Osteocyte (in vitro differentiated cells): ENCODE measurements around the gene ARSA. TPM values are rescaled to one million over a fixed set of nuclear protein-coding genes. Genes with fewer than 3 reads are reported as not detected.
A peak's percentile ranks its signal among the peaks of the same experiment; 100 is the strongest.

ENCODE experiments used
- DNase-seq: peaks from one replicate; pipeline ENCODE4 v3.0.0; 2021; ENCODE audit warnings: mixed read lengths; ENCODE audit not compliant: unreplicated experiment; ENCODE audit errors: extremely low spot score
- H3K27ac Mint-ChIP-seq: one replicate; pipeline ENCODE4 v1.8.0; 2021; ENCODE audit warnings: mild to moderate bottlenecking, mixed read lengths; ENCODE audit not compliant: unreplicated experiment
- H3K27me3 Mint-ChIP-seq: one replicate; pipeline ENCODE4 v1.8.0; 2021; ENCODE audit warnings: mixed read lengths; ENCODE audit not compliant: unreplicated experiment
- H3K36me3 Mint-ChIP-seq: one replicate; pipeline ENCODE4 v1.8.0; 2021; ENCODE audit warnings: mixed read lengths; ENCODE audit not compliant: unreplicated experiment
- H3K4me1 Mint-ChIP-seq: one replicate; pipeline ENCODE4 v1.8.0; 2021; ENCODE audit warnings: mixed read lengths; ENCODE audit not compliant: unreplicated experiment
- H3K4me3 Mint-ChIP-seq: one replicate; pipeline ENCODE4 v1.8.0; 2021; ENCODE audit warnings: mild to moderate bottlenecking, moderate library complexity, mixed read lengths; ENCODE audit not compliant: unreplicated experiment
- H3K9me3 Mint-ChIP-seq: one replicate; pipeline ENCODE4 v1.8.0; 2021; ENCODE audit warnings: mixed read lengths; ENCODE audit not compliant: unreplicated experiment
- total RNA-seq: library from RNA; stranded (reverse); gene quantifications from 2 replicates; pipeline ENCODE4 v1.2.1, GENCODE V29; 2021
- TF ChIP-seq, protein P1 (sequence below): fragments of 200-600 bp; sonication (generic); IDR thresholded peaks from 2 replicates; pipeline ENCODE4 v1.5.0; 2021; ENCODE audit warnings: antibody characterized with exemption, mild to moderate bottlenecking, moderate library complexity

The ARSA gene
- total RNA-seq, 1 donor from 2014 or later, result 43.5 TPM

DNA sequence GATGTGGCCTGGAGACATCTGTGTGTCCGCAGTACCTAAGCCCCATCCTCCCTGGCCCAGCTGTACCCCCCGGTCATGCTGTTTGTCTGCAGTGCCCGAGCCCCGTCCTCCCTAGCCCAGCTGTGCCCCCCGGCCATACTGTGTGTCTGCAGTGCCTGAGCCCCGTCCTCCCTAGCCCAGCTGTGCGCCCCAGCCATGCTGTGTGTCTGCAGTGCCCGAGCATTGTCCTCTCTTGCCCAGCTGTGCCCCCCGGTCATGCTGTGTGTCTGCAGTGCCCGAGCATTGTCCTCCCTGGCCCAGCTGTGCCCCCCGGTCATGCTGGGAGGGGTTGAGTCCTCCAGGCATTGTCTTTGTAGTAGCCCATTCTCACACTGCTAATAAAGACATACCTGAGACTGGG is 7.6 kb upstream of the ARSA start:
- H3K9me3 Mint-ChIP-seq, result no peaks in the 10 kb centered on the region
- no peak overlapping the region for H3K27ac Mint-ChIP-seq
- no peaks in the 10 kb centered on the region for H3K4me1 Mint-ChIP-seq
- no peak overlapping the region for H3K4me3 Mint-ChIP-seq
- no peak for DNase-seq
- H3K27me3 Mint-ChIP-seq, result peaks cover 15% of the 10 kb centered on the region
- TF ChIP-seq, protein P1, sequence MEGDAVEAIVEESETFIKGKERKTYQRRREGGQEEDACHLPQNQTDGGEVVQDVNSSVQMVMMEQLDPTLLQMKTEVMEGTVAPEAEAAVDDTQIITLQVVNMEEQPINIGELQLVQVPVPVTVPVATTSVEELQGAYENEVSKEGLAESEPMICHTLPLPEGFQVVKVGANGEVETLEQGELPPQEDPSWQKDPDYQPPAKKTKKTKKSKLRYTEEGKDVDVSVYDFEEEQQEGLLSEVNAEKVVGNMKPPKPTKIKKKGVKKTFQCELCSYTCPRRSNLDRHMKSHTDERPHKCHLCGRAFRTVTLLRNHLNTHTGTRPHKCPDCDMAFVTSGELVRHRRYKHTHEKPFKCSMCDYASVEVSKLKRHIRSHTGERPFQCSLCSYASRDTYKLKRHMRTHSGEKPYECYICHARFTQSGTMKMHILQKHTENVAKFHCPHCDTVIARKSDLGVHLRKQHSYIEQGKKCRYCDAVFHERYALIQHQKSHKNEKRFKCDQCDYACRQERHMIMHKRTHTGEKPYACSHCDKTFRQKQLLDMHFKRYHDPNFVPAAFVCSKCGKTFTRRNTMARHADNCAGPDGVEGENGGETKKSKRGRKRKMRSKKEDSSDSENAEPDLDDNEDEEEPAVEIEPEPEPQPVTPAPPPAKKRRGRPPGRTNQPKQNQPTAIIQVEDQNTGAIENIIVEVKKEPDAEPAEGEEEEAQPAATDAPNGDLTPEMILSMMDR, result no peak
- no peaks in the 10 kb centered on the region for H3K36me3 Mint-ChIP-seq

DNA sequence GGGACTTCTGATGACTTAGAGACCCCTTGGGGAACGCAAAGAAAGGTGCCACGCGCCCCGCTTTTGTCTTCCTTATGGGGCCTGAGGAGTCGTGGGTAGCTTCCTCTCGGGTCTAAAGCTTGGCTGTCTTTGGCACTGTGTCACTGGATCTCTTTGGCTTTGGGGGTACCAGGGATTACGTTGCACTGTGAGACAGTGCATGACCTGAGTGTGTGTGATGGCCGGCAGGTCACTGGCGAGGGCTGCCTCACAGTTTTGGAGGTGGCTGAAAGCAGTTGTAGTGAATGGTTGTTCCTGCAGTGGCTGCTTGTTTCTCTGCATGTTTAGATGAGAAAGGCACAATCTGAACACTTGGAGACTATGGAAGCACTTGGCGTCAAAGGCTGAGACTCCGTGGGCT is 5.8 kb upstream of the ARSA start:
- DNase-seq, result no peak
- no peaks in the 10 kb centered on the region for H3K36me3 Mint-ChIP-seq
- no peaks in the 10 kb centered on the region for H3K9me3 Mint-ChIP-seq
- TF ChIP-seq, protein P1, result no peak
- no peak overlapping the region for H3K27ac Mint-ChIP-seq
- peaks cover 3% of the 10 kb centered on the region for H3K4me1 Mint-ChIP-seq
- H3K27me3 Mint-ChIP-seq, result peaks cover 15% of the 10 kb centered on the region
- no peak overlapping the region for H3K4me3 Mint-ChIP-seq

DNA sequence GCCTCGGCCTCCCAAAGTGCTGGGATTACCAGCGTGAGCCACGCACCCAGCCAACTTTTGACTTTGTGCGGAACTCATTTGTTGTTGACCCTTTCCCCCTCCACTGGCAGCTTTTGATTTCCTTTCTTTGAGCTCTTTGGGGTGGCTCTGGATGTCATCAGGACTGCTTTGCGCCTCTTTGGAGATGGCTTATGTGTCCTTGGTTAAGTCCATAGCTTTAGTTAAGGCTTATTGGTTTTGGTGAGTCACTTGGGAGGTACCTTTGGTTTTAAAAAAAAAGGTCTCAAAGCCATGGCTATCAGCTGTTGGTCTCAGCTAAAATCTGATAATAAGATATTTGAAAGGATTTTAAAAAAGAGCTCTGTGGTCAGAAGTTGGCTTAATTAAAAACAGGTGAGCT is 5.1 kb upstream of the ARSA start:
- H3K4me3 Mint-ChIP-seq, result no peak overlapping the region
- TF ChIP-seq, protein P1, result no peak
- peaks cover 15% of the 10 kb centered on the region for H3K27me3 Mint-ChIP-seq
- no peak overlapping the region for H3K27ac Mint-ChIP-seq
- DNase-seq, result no peak
- H3K36me3 Mint-ChIP-seq, result no peaks in the 10 kb centered on the region
- no peaks in the 10 kb centered on the region for H3K9me3 Mint-ChIP-seq
- peaks cover 10% of the 10 kb centered on the region for H3K4me1 Mint-ChIP-seq

DNA sequence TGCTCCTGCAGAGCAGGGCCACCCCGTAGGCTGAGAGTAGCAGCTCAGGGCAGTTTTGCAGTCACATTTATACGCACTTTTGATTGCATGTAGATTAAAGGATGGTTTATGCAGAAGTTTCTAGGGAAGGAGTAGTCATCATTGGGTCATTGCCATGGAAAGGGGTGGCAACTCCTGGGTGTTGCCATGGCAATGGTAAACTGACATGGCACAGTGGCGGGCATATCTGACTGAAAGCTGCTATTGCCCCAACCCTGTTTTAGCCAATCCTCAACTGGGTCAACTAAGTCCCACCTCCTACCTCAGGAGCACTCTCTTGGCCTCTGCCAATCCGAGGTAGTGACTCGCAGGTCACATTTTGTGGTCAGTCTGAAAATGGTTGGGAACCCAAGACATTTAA is 2.4 kb upstream of the ARSA start:
- Mint-ChIP-seq H3K27me3 (peaks cover 15% of the 10 kb centered on the region), H3K36me3 (no peaks in the 10 kb centered on the region), H3K27ac (no peak overlapping the region), H3K4me3 (no peak overlapping the region), H3K4me1 (peaks cover 10% of the 10 kb centered on the region), H3K9me3 (no peaks in the 10 kb centered on the region)
- TF ChIP-seq, protein P1, result no peak
- DNase-seq, result no peak

DNA sequence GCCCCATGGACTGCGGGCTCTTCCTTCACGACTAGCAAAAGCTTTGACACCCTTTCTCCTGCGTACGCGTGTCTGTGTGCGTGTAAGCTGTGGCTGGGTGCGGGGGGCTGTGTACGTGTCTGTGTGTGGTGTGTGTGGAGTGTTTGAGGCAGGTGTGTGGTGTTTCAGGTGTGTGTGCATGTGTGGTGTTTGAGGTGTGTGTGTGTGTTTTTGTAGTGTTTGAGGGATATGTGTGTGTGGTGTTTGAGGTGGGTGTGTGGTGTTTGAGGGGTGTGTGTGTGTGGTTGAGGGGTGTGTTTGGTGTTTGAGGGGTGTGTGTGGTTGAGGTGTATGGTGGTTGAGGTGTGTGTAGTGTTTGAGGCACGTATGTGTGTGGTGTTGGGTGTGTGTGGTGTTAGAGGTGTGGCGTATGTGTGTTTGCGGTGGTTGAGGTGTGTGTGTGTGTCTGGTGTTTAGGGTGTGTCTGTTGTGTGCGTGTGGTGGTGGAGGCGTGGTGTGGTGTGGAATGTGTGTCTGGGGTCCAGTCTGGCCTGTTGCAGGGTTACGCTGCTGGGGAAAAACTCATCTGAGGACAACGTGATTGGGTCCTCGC is 687 bp upstream of the ARSA start:
- no peaks in the 10 kb centered on the region for H3K9me3 Mint-ChIP-seq
- no peak for DNase-seq
- H3K27me3 Mint-ChIP-seq, result peaks cover 2% of the 10 kb centered on the region
- TF ChIP-seq, protein P1, result no peak
- peak overlapping the region; percentile 82 for H3K4me3 Mint-ChIP-seq
- H3K27ac Mint-ChIP-seq, result peak overlapping the region; percentile 35
- no peaks in the 10 kb centered on the region for H3K36me3 Mint-ChIP-seq
- H3K4me1 Mint-ChIP-seq, result peaks cover 10% of the 10 kb centered on the region
